Mesenchymal stem cell (in vitro differentiated cells and primary cell): ENCODE data around the gene KIF3C.
"Not testable (repeated sequence)": the region's sequence is repeated elsewhere in the genome, so short reads cannot be mapped to it uniquely, and the experiment has no call there.

Experiments used
- DNase-seq: peaks from one replicate; pipeline ENCODE4 v3.0.0-alpha.2; 2013
- H2AFZ ChIP-seq: one replicate; pipeline ENCODE4 v1.6.1; 2013; ENCODE audit warnings: low read depth, mild to moderate bottlenecking, control low read depth, inconsistent platforms, low read length, moderate library complexity
- H2AK5ac ChIP-seq: 2 replicates; pipeline ENCODE4 v1.6.1; 2013; ENCODE audit warnings: low read length, moderate library complexity, mild to moderate bottlenecking, inconsistent platforms; ENCODE audit not compliant: severe bottlenecking
- H2BK120ac ChIP-seq: one replicate; pipeline ENCODE4 v1.6.1; 2013; ENCODE audit warnings: low read depth, mild to moderate bottlenecking, inconsistent platforms, low read length, moderate library complexity
- H2BK12ac ChIP-seq, 2 experiments: one replicate each; pipeline ENCODE4 v1.6.1; 2013; ENCODE audit warnings: inconsistent platforms in 2 of 2, low read length in 2 of 2, mild to moderate bottlenecking in 2 of 2, moderate library complexity in 2 of 2, control low read depth in 1 of 2
- H2BK15ac ChIP-seq: one replicate; pipeline ENCODE4 v1.6.1; 2013; ENCODE audit warnings: mild to moderate bottlenecking, low read depth, inconsistent platforms; ENCODE audit not compliant: poor library complexity, severe bottlenecking
- H2BK5ac ChIP-seq: 2 replicates; pipeline ENCODE4 v1.6.1; 2013; ENCODE audit warnings: low read depth, mild to moderate bottlenecking, low read length, control low read depth, inconsistent platforms; ENCODE audit not compliant: poor library complexity, severe bottlenecking
- H3K14ac ChIP-seq, 2 experiments: one replicate each; pipeline ENCODE4 v1.6.1; 2013; ENCODE audit warnings: inconsistent platforms in 2 of 2, low read length in 2 of 2, control low read depth in 1 of 2, mild to moderate bottlenecking in 1 of 2, moderate library complexity in 1 of 2
- H3K18ac ChIP-seq, 2 experiments: one replicate each; pipeline ENCODE4 v1.6.1; 2013; ENCODE audit warnings: inconsistent platforms in 2 of 2, low read length in 2 of 2, control low read depth in 1 of 2, low read depth in 1 of 2, mild to moderate bottlenecking in 1 of 2
- H3K23ac ChIP-seq, 2 experiments: one replicate each; pipeline ENCODE4 v1.6.1; 2013; ENCODE audit warnings: inconsistent platforms in 2 of 2, low read length in 2 of 2, mild to moderate bottlenecking in 2 of 2, moderate library complexity in 2 of 2, control low read depth in 1 of 2
- H3K27ac ChIP-seq: 2 replicates; pipeline ENCODE4 v1.5.1; 2013; ENCODE audit warnings: mild to moderate bottlenecking, moderate library complexity, low read length, control low read depth, inconsistent platforms; ENCODE audit not compliant: poor library complexity, severe bottlenecking
- H3K27me3 ChIP-seq, 2 experiments: 2 replicates each; pipeline versions ENCODE4 v1.6.1 to v1.7.0; 2013; ENCODE audit warnings: low read length in 2 of 2, mild to moderate bottlenecking in 2 of 2, moderate library complexity in 2 of 2, control low read depth in 1 of 2, inconsistent platforms in 1 of 2; ENCODE audit not compliant: control insufficient read depth in 1 of 2, insufficient read depth in 1 of 2
- H3K36me3 ChIP-seq, 2 experiments: 2 replicates each; pipeline versions ENCODE4 v1.6.1 to v1.7.0; 2013; ENCODE audit warnings: low read length in 2 of 2, control low read depth in 1 of 2, inconsistent platforms in 1 of 2, low read depth in 1 of 2, mild to moderate bottlenecking in 1 of 2; ENCODE audit not compliant: insufficient read depth in 2 of 2, control insufficient read depth in 1 of 2
- H3K4ac ChIP-seq, 2 experiments: one replicate each; pipeline ENCODE4 v1.6.1; 2013; ENCODE audit warnings: inconsistent platforms in 2 of 2, low read length in 2 of 2, mild to moderate bottlenecking in 2 of 2, moderate library complexity in 2 of 2, control low read depth in 1 of 2, low read depth in 1 of 2
- H3K4me1 ChIP-seq: 2 replicates; pipeline ENCODE4 v1.6.1; 2013; ENCODE audit warnings: low read depth, low read length, control low read depth; ENCODE audit not compliant: control insufficient read depth, insufficient read depth
- H3K4me2 ChIP-seq: 2 replicates; pipeline ENCODE4 v1.6.1; 2013; ENCODE audit warnings: low read length, mild to moderate bottlenecking, inconsistent platforms; ENCODE audit not compliant: poor library complexity, severe bottlenecking
- H3K4me3 ChIP-seq, 2 experiments: 2 replicates each; pipeline versions ENCODE4 v1.5.1 to v1.7.0; 2013; ENCODE audit warnings: low read length in 2 of 2, mild to moderate bottlenecking in 2 of 2, control low read depth in 1 of 2, low read depth in 1 of 2; ENCODE audit not compliant: insufficient read depth in 1 of 2
- H3K79me1 ChIP-seq: replicated peaks from 2 replicates; pipeline ENCODE4 v1.6.1; 2013; ENCODE audit warnings: mild to moderate bottlenecking, control low read depth, low read length, inconsistent platforms; ENCODE audit not compliant: poor library complexity, severe bottlenecking
- H3K9ac ChIP-seq: 2 replicates; pipeline ENCODE4 v1.7.0; 2013; ENCODE audit warnings: mild to moderate bottlenecking, low read length, moderate library complexity
- H3K9me3 ChIP-seq: 2 replicates; pipeline ENCODE4 v1.7.0; 2013; ENCODE audit warnings: mild to moderate bottlenecking, low read length; ENCODE audit not compliant: control insufficient read depth
- H4K8ac ChIP-seq: one replicate; pipeline ENCODE4 v1.6.1; 2013; ENCODE audit warnings: inconsistent platforms, mild to moderate bottlenecking, low read length, moderate library complexity
- H4K91ac ChIP-seq: one replicate; pipeline ENCODE4 v1.6.1; 2013; ENCODE audit warnings: mild to moderate bottlenecking, low read length, inconsistent platforms
- WGBS: methylation state at CpG from one replicate; pipeline ENCODE4 v1.1.7; 2013; ENCODE audit warnings: mixed read lengths; 5-methylcytosine and 5-hydroxymethylcytosine counted together

The KIF3C gene

GRCh38 chr2:25960920-25961319, 21.4 kb downstream of the KIF3C start:
- H2BK12ac ChIP-seq = no peak overlapping the region
- H3K18ac ChIP-seq = peak overlapping the region in 1 of 2 experiments; percentile 81
- no peaks in the 10 kb centered on the region for H3K9me3 ChIP-seq
- H2AK5ac ChIP-seq = no peak overlapping the region
- DNase-seq = peak; percentile 70
- no peak overlapping the region for H3K23ac ChIP-seq
- peak overlapping the region in 1 of 2 experiments; percentile 24 for H3K4ac ChIP-seq
- H2BK5ac ChIP-seq = no peak overlapping the region
- H3K79me1 ChIP-seq = peaks cover 43% of the 10 kb centered on the region
- H2BK120ac ChIP-seq = no peak overlapping the region
- peak overlapping the region; percentile 91 for H4K8ac ChIP-seq
- no peak overlapping the region for H2BK15ac ChIP-seq
- H3K14ac ChIP-seq = no peak overlapping the region
- peaks cover 16% of the 10 kb centered on the region for H3K4me1 ChIP-seq
- H3K4me3 ChIP-seq = no peak overlapping the region
- WGBS = 0% methylated on average over 2 of the region's 2 CpGs
- H4K91ac ChIP-seq = no peak overlapping the region
- no peak overlapping the region for H3K9ac ChIP-seq
- H3K4me2 ChIP-seq = no peak overlapping the region
- H2AFZ ChIP-seq = no peak overlapping the region
- H3K36me3 ChIP-seq = peaks cover 5 to 40% of the 10 kb centered on the region in 2 experiments
- no peaks in the 10 kb centered on the region for H3K27me3 ChIP-seq
- H3K27ac ChIP-seq = peak overlapping the region; percentile 30

- no peak overlapping the region for H3K23ac ChIP-seq
- H4K91ac ChIP-seq = peak overlapping the region; percentile 28
- no peak overlapping the region for H3K14ac ChIP-seq
- H3K9ac ChIP-seq = no peak overlapping the region
- peak overlapping the region; percentile 91 for H4K8ac ChIP-seq
- peaks cover 10 to 45% of the 10 kb centered on the region in 2 experiments for H3K36me3 ChIP-seq
- no peak overlapping the region for H2BK120ac ChIP-seq
- no peak for DNase-seq
- no peak overlapping the region for H2BK5ac ChIP-seq
- peaks cover 18% of the 10 kb centered on the region for H3K4me1 ChIP-seq
- no peaks in the 10 kb centered on the region for H3K27me3 ChIP-seq
- no peaks in the 10 kb centered on the region for H3K9me3 ChIP-seq
- no peak overlapping the region for H2BK12ac ChIP-seq
- no peak overlapping the region for H3K4ac ChIP-seq
- H2AFZ ChIP-seq = no peak overlapping the region
- peak overlapping the region in 1 of 2 experiments; percentile 81 for H3K18ac ChIP-seq
- H3K79me1 ChIP-seq = peaks cover 43% of the 10 kb centered on the region
- H2BK15ac ChIP-seq = no peak overlapping the region
- H2AK5ac ChIP-seq = no peak overlapping the region
- H3K27ac ChIP-seq = peak overlapping the region; percentile 30
- H3K4me3 ChIP-seq = no peak overlapping the region
- no peak overlapping the region for H3K4me2 ChIP-seq
- WGBS = 97% methylated on average over 4 of the region's 4 CpGs
These were observed 21.9 kb downstream of the KIF3C start for GRCh38 chr2:25960396-25960795.

- H3K4me2 ChIP-seq, H3K27me3 ChIP-seq, H3K27ac ChIP-seq, H3K4me3 ChIP-seq, H4K91ac ChIP-seq, H2AFZ ChIP-seq, H3K23ac ChIP-seq, H2BK120ac ChIP-seq, H4K8ac ChIP-seq, H3K9ac ChIP-seq, H3K4ac ChIP-seq, DNase-seq, H2BK12ac ChIP-seq, H2AK5ac ChIP-seq, H2BK5ac ChIP-seq, H3K14ac ChIP-seq, H3K18ac ChIP-seq, H2BK15ac ChIP-seq, H3K9me3 ChIP-seq: not testable (repeated sequence)
- H3K79me1 ChIP-seq = peaks cover 52% of the 10 kb centered on the region
- peaks cover 22% of the 10 kb centered on the region for H3K4me1 ChIP-seq
- 94% methylated on average over 11 of the region's 12 CpGs for WGBS
- peaks cover 12 to 53% of the 10 kb centered on the region in 2 experiments for H3K36me3 ChIP-seq
These were observed 23.7 kb downstream of the KIF3C start for GRCh38 chr2:25958611-25959010.

GRCh38 chr2:25957743-25958142, 24.6 kb downstream of the KIF3C start:
- WGBS = 95% methylated on average over 10 of the region's 10 CpGs

More at GRCh38 chr2:25957743-25958142, 24.6 kb downstream of the KIF3C start:
- Histone ChIP-seq H3K4me3 (no peak overlapping the region), H2BK5ac (no peak overlapping the region), H3K27me3 (no peaks in the 10 kb centered on the region), H3K14ac (no peak overlapping the region), H3K4me1 (peaks cover 22% of the 10 kb centered on the region), H2BK120ac (no peak overlapping the region), H2AFZ (no peak overlapping the region), H2AK5ac (no peak overlapping the region), H3K9me3 (no peaks in the 10 kb centered on the region), H3K18ac (no peak overlapping the region), H3K79me1 (peaks cover 52% of the 10 kb centered on the region), H2BK15ac (no peak overlapping the region), H3K36me3 (peaks cover 12 to 55% of the 10 kb centered on the region in 2 experiments), H3K9ac (no peak overlapping the region), H2BK12ac (no peak overlapping the region), H4K91ac (no peak overlapping the region), H3K23ac (no peak overlapping the region), H3K4me2 (no peak overlapping the region), H3K4ac (no peak overlapping the region), H3K27ac (no peak overlapping the region), H4K8ac (no peak overlapping the region)
- no peak for DNase-seq
